ES-I3 (cell line): ENCODE results near the gene CMIP.

Experiments used
- H3K36me3 ChIP-seq: 2 replicates; pipeline ENCODE4 v1.6.1; 2013; ENCODE audit warnings: mild to moderate bottlenecking, low read length, control low read depth, moderate library complexity; ENCODE audit not compliant: insufficient read depth
- H3K4me1 ChIP-seq: 2 replicates; pipeline ENCODE4 v1.6.1; 2013; ENCODE audit warnings: mild to moderate bottlenecking, control low read depth, low read length; ENCODE audit not compliant: insufficient read depth
- H3K9ac ChIP-seq: 2 replicates; pipeline ENCODE4 v1.6.1; 2013; ENCODE audit warnings: low read depth, mild to moderate bottlenecking, low read length, moderate library complexity
- H3K9me3 ChIP-seq: 2 replicates; pipeline ENCODE4 v1.6.1; 2013; ENCODE audit warnings: mild to moderate bottlenecking, low read length, moderate library complexity; ENCODE audit not compliant: control insufficient read depth, insufficient read depth

Gene CMIP

DNA sequence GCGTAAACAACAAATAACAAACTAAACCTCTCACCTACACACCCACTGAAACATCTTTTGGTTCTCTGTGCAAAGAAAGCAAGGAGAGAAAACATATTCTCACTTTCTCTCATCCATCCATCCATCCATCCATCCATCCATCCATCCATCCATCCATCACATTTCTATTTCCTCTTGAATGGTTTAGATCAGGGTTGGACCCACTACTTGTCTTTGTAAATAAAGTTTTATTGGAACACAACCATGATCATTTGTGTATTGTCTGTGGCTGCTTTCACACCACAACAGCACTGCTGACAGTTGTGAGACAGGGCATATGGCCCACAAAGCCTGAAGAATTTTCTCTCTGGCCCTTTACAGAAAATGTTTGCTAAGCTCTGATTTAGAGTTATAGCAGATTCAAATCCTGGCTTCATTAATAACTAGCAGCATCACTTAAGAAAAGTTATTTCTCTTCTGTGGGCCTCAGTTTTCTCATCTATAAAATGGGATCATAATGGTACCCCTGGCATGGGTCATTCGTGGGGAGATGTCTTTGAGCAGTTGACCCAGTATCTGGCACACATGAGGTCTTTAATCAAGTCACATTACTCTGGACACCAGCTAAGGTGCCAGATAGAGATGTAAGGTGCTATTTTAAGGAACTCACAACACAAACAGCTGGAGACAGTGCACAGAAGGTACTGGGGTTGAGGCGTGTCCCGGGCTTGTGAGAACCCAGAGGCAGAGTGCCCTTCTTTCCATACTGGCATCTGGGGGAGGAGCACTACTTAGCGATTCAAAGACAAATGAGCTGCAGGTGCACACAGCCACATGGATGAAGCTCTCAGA, 146.3 kb downstream of the CMIP start:
- peaks cover 4% of the 10 kb centered on the region; the same call in 1 of the 2 replicates for H3K4me1 ChIP-seq
- no peak overlapping the region for H3K9ac ChIP-seq
- H3K9me3 ChIP-seq, result no peaks in the 10 kb centered on the region
- H3K36me3 ChIP-seq, result no peaks in the 10 kb centered on the region

GRCh38 chr16:81591545-81591870, 146.9 kb downstream of the CMIP start:
- Histone ChIP-seq H3K9me3 (no peaks in the 10 kb centered on the region), H3K4me1 (no peaks in the 10 kb centered on the region), H3K9ac (no peak overlapping the region), H3K36me3 (no peaks in the 10 kb centered on the region)

DNA sequence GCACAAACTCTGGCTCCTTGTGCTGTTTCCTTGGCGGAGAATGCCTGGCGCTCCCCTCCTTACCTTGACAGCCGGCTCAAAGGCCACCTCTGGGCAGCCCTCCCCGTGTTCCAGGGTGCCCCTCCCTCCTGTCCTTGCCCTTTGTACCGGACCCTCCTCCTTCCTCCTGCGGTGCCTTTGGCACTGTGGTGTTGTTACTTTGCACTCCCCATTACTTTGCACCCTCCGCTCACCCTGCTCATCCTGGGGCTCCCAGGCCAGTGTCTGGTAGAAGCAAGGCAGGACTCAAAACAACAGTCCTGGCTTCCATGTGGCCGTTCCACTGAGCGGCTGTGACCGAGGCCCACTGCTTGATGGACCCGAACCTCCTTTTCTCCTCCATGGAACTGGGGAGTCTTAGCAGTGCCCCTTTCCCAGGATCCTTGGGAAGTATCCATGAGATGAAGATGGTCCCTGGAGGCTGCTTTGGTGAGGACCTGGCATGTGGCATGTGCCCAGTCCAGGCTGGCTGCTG, 147.8 kb downstream of the CMIP start:
- H3K36me3 ChIP-seq, result no peaks in the 10 kb centered on the region
- no peak overlapping the region for H3K9ac ChIP-seq
- H3K9me3 ChIP-seq, result no peaks in the 10 kb centered on the region
- H3K4me1 ChIP-seq, result no peaks in the 10 kb centered on the region

DNA sequence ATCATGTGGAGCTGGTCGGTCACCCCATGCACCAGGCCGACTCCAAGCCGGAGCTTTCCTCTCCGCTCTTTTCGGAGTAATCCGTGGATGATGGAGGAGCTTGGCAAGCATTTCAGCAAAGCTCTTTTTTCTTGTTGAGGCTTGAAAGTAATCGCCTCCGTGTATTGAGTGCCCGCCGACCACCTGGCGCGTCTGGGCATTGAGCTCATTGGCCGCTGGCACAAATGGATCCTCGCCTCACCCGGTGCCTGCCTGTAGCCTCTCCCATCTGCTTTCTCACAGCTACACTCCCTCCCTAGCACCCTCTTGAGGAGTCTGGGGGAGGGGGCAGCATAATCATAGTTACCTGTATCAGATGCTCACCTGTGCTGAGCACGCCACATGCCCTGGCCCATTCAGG, 148.9 kb downstream of the CMIP start:
- Histone ChIP-seq H3K9ac (no peak overlapping the region), H3K36me3 (no peaks in the 10 kb centered on the region), H3K4me1 (no peaks in the 10 kb centered on the region)

GRCh38 chr16:81595629-81596292, 151.2 kb downstream of the CMIP start:
- Histone ChIP-seq H3K9me3 (no peaks in the 10 kb centered on the region), H3K36me3 (no peaks in the 10 kb centered on the region), H3K4me1 (peaks cover 16% of the 10 kb centered on the region; the same call in 1 of the 2 replicates), H3K9ac (no peak overlapping the region)

More for the DNA sequence above, 148.9 kb downstream of the CMIP start:
- no peaks in the 10 kb centered on the region for H3K9me3 ChIP-seq

GRCh38 chr16:81597079-81597658, 152.6 kb downstream of the CMIP start:
- Histone ChIP-seq H3K9me3 (no peaks in the 10 kb centered on the region), H3K36me3 (no peaks in the 10 kb centered on the region), H3K9ac (no peak overlapping the region), H3K4me1 (peaks cover 17% of the 10 kb centered on the region; the same call in 1 of the 2 replicates)

DNA sequence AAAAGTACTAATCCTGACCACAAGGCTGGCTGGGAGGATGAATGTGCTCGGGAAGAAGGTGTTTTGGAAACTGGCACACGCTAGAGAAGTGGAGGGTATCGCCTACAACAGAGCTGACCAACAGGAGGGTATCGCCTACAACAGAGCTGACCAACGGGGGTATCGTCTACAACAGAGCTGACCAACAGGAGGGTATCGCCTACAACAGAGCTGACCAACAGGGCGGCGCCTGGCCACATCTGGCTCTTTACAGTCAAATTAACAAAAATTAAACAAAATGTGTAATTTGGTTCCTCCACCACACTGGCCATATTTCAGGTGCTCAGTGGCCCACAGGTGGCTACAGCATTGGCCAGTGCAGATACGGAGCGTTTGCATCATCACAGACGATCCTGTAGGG, 153.5 kb downstream of the CMIP start:
- peaks cover 17% of the 10 kb centered on the region; the same call in 1 of the 2 replicates for H3K4me1 ChIP-seq
- no peaks in the 10 kb centered on the region for H3K9me3 ChIP-seq
- H3K9ac ChIP-seq, result no peak overlapping the region
- no peaks in the 10 kb centered on the region for H3K36me3 ChIP-seq

DNA sequence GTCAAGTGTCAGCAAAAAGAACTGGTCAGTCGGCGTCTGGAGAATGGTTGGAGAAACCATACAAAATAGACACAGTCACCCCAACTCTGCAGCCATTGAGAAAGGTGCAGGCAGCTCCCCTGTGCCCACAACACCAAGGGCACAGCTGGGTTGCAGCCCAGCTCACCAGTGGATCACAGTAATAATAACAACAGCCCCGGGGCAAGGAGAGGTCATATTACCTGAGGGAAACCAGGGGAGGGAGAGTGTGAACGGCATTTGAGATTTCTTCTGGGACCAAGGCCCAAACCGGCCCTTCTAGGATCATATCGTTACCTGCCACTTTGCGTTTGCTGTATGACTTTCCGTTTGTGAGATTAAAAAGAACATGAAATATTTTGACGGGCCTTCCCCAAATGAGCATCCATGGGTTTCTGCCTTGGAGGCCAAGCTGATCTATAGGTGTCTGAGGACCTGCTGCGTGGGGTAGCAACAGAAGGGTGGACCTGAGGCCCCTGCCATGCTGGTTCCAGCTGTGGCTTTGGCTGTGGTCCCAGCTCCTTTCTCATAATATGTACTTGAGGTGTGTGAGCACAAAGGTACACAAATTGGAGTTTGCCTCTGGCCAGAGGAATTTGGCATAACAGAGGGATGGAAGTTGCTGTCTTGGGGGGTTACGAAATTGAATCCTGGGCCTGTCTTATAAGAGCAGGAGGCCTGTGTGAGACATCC, 154.6 kb downstream of the CMIP start:
- 0 out of 2 replicates have a peak, but pooled peaks cover 3% of the 10 kb centered on the region for H3K36me3 ChIP-seq
- peaks cover 17% of the 10 kb centered on the region; the same call in 1 of the 2 replicates for H3K4me1 ChIP-seq
- no peaks in the 10 kb centered on the region for H3K9me3 ChIP-seq
- H3K9ac ChIP-seq, result no peak overlapping the region

- Histone ChIP-seq H3K4me1 (peaks cover 17% of the 10 kb centered on the region; the same call in 1 of the 2 replicates), H3K36me3 (0 out of 2 replicates have a peak, but pooled peaks cover 3% of the 10 kb centered on the region), H3K9ac (no peak overlapping the region), H3K9me3 (no peaks in the 10 kb centered on the region)
Measured at GRCh38 chr16:81600275-81600674, 155.7 kb downstream of the CMIP start.

GRCh38 chr16:81601008-81601428, 156.4 kb downstream of the CMIP start:
- Histone ChIP-seq H3K4me1 (peaks cover 17% of the 10 kb centered on the region; the same call in 1 of the 2 replicates), H3K36me3 (0 out of 2 replicates have a peak, but pooled peaks cover 3% of the 10 kb centered on the region), H3K9me3 (no peaks in the 10 kb centered on the region), H3K9ac (no peak overlapping the region)

DNA sequence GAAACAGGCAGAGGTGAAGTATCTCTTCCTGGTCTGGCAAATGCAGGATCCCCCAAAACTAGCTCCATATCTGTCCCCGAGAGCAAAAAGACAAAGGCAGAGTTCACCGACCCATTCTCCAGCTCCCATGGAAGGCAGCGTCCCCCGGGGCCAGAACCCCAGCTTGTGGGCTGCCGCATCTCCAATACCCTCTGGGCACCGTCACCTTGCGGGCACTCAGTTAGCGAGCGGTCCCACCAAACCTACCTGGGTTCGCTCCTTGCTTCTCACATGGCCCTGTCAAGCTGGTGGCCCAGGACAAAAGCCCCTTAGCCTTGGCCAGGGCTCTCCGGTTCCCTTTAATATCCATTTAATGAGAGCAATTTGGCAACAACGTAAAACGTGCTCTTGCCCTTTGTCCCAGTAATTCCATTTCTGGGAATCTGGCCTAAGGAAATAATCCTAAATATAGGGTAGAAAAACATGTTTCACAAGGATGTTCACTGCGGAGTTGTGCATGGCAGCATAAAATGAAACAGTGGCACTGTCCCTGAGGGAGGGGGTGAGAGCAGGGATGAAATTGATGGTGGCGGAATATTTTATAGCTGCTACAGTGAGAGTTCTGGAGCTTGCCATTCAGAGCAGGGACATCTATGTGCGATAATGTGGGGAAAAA, 157.1 kb downstream of the CMIP start:
- H3K4me1 ChIP-seq, result peaks cover 17% of the 10 kb centered on the region; the same call in 1 of the 2 replicates
- 0 out of 2 replicates have a peak, but pooled peaks cover 3% of the 10 kb centered on the region for H3K36me3 ChIP-seq
- H3K9ac ChIP-seq, result no peak overlapping the region
- no peaks in the 10 kb centered on the region for H3K9me3 ChIP-seq

DNA sequence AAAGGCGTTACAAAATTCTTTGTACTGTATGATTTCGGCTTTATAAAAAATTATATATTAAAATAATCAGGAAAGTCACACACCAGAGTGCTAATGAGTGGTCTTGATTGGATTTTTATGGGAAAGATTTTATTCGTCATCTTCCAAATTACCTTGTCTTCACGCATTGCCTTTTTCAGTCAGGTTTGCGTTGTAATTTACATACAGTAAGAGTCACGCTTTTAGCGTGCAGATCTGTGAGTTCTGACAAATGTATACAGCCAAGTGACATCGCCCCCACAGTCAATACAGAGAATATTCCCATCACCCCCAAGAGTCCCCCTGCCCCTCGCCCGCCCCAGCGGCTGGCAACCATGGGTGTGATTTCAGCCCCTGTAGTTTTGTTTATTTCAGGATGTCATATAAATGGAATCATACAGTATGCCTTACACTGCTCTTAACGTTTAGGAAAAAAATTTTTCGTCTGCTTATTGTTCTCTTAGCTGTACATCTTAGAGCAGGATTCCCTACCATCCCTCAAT, 157.7 kb downstream of the CMIP start:
- no peak overlapping the region for H3K9ac ChIP-seq
- no peaks in the 10 kb centered on the region for H3K9me3 ChIP-seq
- peaks cover 17% of the 10 kb centered on the region; the same call in 1 of the 2 replicates for H3K4me1 ChIP-seq
- H3K36me3 ChIP-seq, result 0 out of 2 replicates have a peak, but pooled peaks cover 3% of the 10 kb centered on the region

- Histone ChIP-seq H3K4me1 (peaks cover 17% of the 10 kb centered on the region; the same call in 1 of the 2 replicates), H3K36me3 (0 out of 2 replicates have a peak, but pooled peaks cover 3% of the 10 kb centered on the region), H3K9me3 (no peaks in the 10 kb centered on the region), H3K9ac (no peak overlapping the region)
Measured at GRCh38 chr16:81602792-81603191, 158.2 kb downstream of the CMIP start.
